H9 (cell line): ENCODE results near the gene RIPPLY2. TPM values are rescaled to one million over a fixed set of nuclear protein-coding genes. Genes with fewer than 3 reads are reported as not detected.

Source experiments
- DNase-seq: peaks from one replicate; pipeline ENCODE4 v3.0.0-alpha.2; 2017
- H2AFZ ChIP-seq: one replicate; pipeline ENCODE4 v1.6.1; 2013; ENCODE audit warnings: mild to moderate bottlenecking, low read length, control low read depth, moderate library complexity
- H2AK5ac ChIP-seq: 2 replicates; pipeline ENCODE4 v1.6.1; 2013; ENCODE audit warnings: low read length, control low read depth, mixed read lengths; ENCODE audit not compliant: insufficient read length
- H2BK120ac ChIP-seq: one replicate; pipeline ENCODE4 v1.6.1; 2013; ENCODE audit warnings: low read depth, mild to moderate bottlenecking, low read length, control low read depth, inconsistent platforms; ENCODE audit not compliant: poor library complexity, severe bottlenecking
- H2BK12ac ChIP-seq: 2 replicates; pipeline ENCODE4 v1.6.1; 2013; ENCODE audit warnings: low read length, control low read depth, mixed read lengths, low read depth; ENCODE audit not compliant: insufficient read length
- H2BK15ac ChIP-seq: 2 replicates; pipeline ENCODE4 v1.6.1; 2013; ENCODE audit warnings: low read depth, low read length, control low read depth
- H2BK20ac ChIP-seq: one replicate; pipeline ENCODE4 v1.6.1; 2013; ENCODE audit warnings: low read depth, mild to moderate bottlenecking, low read length, control low read depth, inconsistent platforms; ENCODE audit not compliant: poor library complexity, severe bottlenecking
- H2BK5ac ChIP-seq: 2 replicates; pipeline ENCODE4 v1.6.1; 2013; ENCODE audit warnings: low read length, control low read depth, mixed read lengths; ENCODE audit not compliant: insufficient read length
- H3K14ac ChIP-seq: 2 replicates; pipeline ENCODE4 v1.6.1; 2013; ENCODE audit warnings: low read length, control low read depth; ENCODE audit not compliant: insufficient read depth
- H3K18ac ChIP-seq: 2 replicates; pipeline ENCODE4 v1.6.1; 2013; ENCODE audit warnings: low read depth, mild to moderate bottlenecking, mixed read lengths, low read length, control low read depth; ENCODE audit not compliant: insufficient read length
- H3K23ac ChIP-seq: 2 replicates; pipeline ENCODE4 v1.6.1; 2013; ENCODE audit warnings: low read length, control low read depth, mixed read lengths, low read depth; ENCODE audit not compliant: insufficient read length
- H3K23me2 ChIP-seq: 2 replicates; pipeline ENCODE4 v1.6.1; 2013; ENCODE audit warnings: low read depth, mild to moderate bottlenecking, mixed read lengths, low read length, control low read depth; ENCODE audit not compliant: insufficient read length, poor library complexity, severe bottlenecking
- H3K27ac ChIP-seq: 2 replicates; pipeline ENCODE4 v1.5.1; 2013; ENCODE audit warnings: low read length, control low read depth, mixed read lengths, low read depth; ENCODE audit not compliant: insufficient read length
- H3K27me3 ChIP-seq: 2 replicates; pipeline ENCODE4 v1.6.1; 2013; ENCODE audit warnings: low read length, control low read depth, inconsistent platforms; ENCODE audit not compliant: insufficient read depth
- H3K4ac ChIP-seq: 2 replicates; pipeline ENCODE4 v1.6.1; 2013; ENCODE audit warnings: low read depth, mild to moderate bottlenecking, control low read depth, inconsistent platforms, low read length, moderate library complexity
- H3K4me1 ChIP-seq: 2 replicates; pipeline ENCODE4 v1.6.1; 2013; ENCODE audit warnings: low read length, control low read depth, inconsistent platforms; ENCODE audit not compliant: insufficient read depth
- H3K4me2 ChIP-seq: 2 replicates; pipeline ENCODE4 v1.6.1; 2013; ENCODE audit warnings: low read length, control low read depth, mixed read lengths; ENCODE audit not compliant: insufficient read length, insufficient read depth
- H3K56ac ChIP-seq: 2 replicates; pipeline ENCODE4 v1.6.1; 2013; ENCODE audit warnings: low read depth, mild to moderate bottlenecking, mixed read lengths, low read length, control low read depth; ENCODE audit not compliant: insufficient read length
- H3K79me1 ChIP-seq: 2 replicates; pipeline ENCODE4 v1.6.1; 2013; ENCODE audit warnings: low read depth, mild to moderate bottlenecking, moderate library complexity, low read length, control low read depth, inconsistent platforms; ENCODE audit not compliant: insufficient read depth, poor library complexity, severe bottlenecking
- H3K79me2 ChIP-seq: 2 replicates; pipeline ENCODE4 v1.6.1; 2013; ENCODE audit warnings: low read length, control low read depth, inconsistent platforms; ENCODE audit not compliant: insufficient read depth
- H3K9ac ChIP-seq: 2 replicates; pipeline ENCODE4 v1.6.1; 2013; ENCODE audit warnings: low read length, control low read depth, mixed read lengths; ENCODE audit not compliant: insufficient read length; ENCODE audit errors: extremely low read depth
- H3K9me3 ChIP-seq: one replicate; pipeline ENCODE4 v1.6.1; 2013; ENCODE audit warnings: low read depth, low read length, inconsistent platforms; ENCODE audit not compliant: control insufficient read depth
- H3T11ph ChIP-seq: one replicate; pipeline ENCODE4 v1.6.1; 2013; ENCODE audit warnings: mild to moderate bottlenecking, low read length, control low read depth, inconsistent platforms
- H4K20me1 ChIP-seq: one replicate; pipeline ENCODE4 v1.6.1; 2013; ENCODE audit not compliant: control insufficient read depth, insufficient read length, insufficient read depth
- H4K5ac ChIP-seq: 2 replicates; pipeline ENCODE4 v1.6.1; 2013; ENCODE audit warnings: low read depth, mild to moderate bottlenecking, mixed read lengths, low read length, control low read depth; ENCODE audit not compliant: insufficient read length
- H4K8ac ChIP-seq: replicated peaks from 2 replicates; pipeline ENCODE4 v1.6.1; 2013; ENCODE audit warnings: low read length, control low read depth, mixed read lengths, low read depth; ENCODE audit not compliant: insufficient read length
- H4K91ac ChIP-seq: 2 replicates; pipeline ENCODE4 v1.6.1; 2013; ENCODE audit warnings: low read depth, mild to moderate bottlenecking, moderate library complexity, mixed read lengths, low read length, control low read depth; ENCODE audit not compliant: insufficient read length
- H3K27ac Mint-ChIP-seq, 3 experiments: 2 replicates in 2 of 3; 3 replicates in 1 of 3; pipeline ENCODE4 v1.8.0; 2020 to 2021; ENCODE audit warnings: mixed read lengths in 3 of 3, mild to moderate bottlenecking in 1 of 3, moderate library complexity in 1 of 3
- H3K27me3 Mint-ChIP-seq: 2 replicates; pipeline ENCODE4 v1.8.0; 2021; ENCODE audit warnings: low read depth, mild to moderate bottlenecking, moderate library complexity, mixed read lengths
- H3K36me3 Mint-ChIP-seq, 3 experiments: 2 replicates in 2 of 3; 3 replicates in 1 of 3; pipeline ENCODE4 v1.8.0; 2020 to 2021; ENCODE audit warnings: low read depth in 3 of 3, mixed read lengths in 3 of 3; ENCODE audit not compliant: insufficient read depth in 1 of 3
- H3K4me1 Mint-ChIP-seq, 2 experiments: 2 replicates each; pipeline ENCODE4 v1.8.0; 2020; ENCODE audit warnings: mixed read lengths in 2 of 2
- H3K4me3 Mint-ChIP-seq, 2 experiments: 2 replicates in 1 of 2; 3 replicates in 1 of 2; pipeline ENCODE4 v1.8.0; 2020 to 2021; ENCODE audit warnings: mild to moderate bottlenecking in 2 of 2, mixed read lengths in 2 of 2, moderate library complexity in 1 of 2
- H3K9me3 Mint-ChIP-seq, 2 experiments: 2 replicates in 1 of 2; 3 replicates in 1 of 2; pipeline ENCODE4 v1.8.0; 2020; ENCODE audit warnings: mild to moderate bottlenecking in 2 of 2, mixed read lengths in 2 of 2, moderate library complexity in 1 of 2
- CTCF ChIP-seq: fragments of 200-600 bp; sonication (generic); conservative IDR thresholded peaks from 3 replicates; pipeline ENCODE4 v1.8.0; 2021; ENCODE audit warnings: antibody characterized with exemption, mild to moderate bottlenecking
- WGBS: extraction: QIAGEN DNeasy Blood & Tissue Kit; methylation state at CpG from one replicate; pipeline ENCODE4 v1.1.7; 2013; ENCODE audit warnings: missing lambda C conversion rate, low lambda C conversion rate, mixed read lengths; ENCODE audit not compliant: insufficient read length; ENCODE audit errors: extremely low coverage; 5-methylcytosine and 5-hydroxymethylcytosine counted together
- total RNA-seq: library from RNA; stranded (reverse); gene quantifications from 2 replicates; pipeline ENCODE4 v1.2.1, GENCODE V29; 2021

Gene RIPPLY2
- total RNA-seq, 1 experiment from 2014 or later = 0.90 TPM

- peaks cover 25 to 26% of the 10 kb centered on the region in 2 experiments for H3K9me3 Mint-ChIP-seq
- no peaks in the 10 kb centered on the region for H3K27me3 Mint-ChIP-seq
- Histone ChIP-seq H3K4me2 (no peak overlapping the region), H4K91ac (no peak overlapping the region), H3T11ph (no peak overlapping the region), H3K18ac (no peak overlapping the region), H3K79me1 (no peaks in the 10 kb centered on the region), H3K23ac (no peak overlapping the region), H2BK12ac (no peak overlapping the region), H3K27ac (no peak overlapping the region), H3K23me2 (no peaks in the 10 kb centered on the region), H4K20me1 (no peaks in the 10 kb centered on the region), H3K4me1 (no peaks in the 10 kb centered on the region), H3K9ac (no peak overlapping the region), H2BK15ac (no peak overlapping the region), H4K5ac (no peak overlapping the region), H2AFZ (no peak overlapping the region), H3K9me3 (no peaks in the 10 kb centered on the region), H3K14ac (no peak overlapping the region), H2AK5ac (no peak overlapping the region), H3K56ac (no peak overlapping the region), H3K79me2 (no peaks in the 10 kb centered on the region), H4K8ac (no peak overlapping the region), H3K27me3 (no peaks in the 10 kb centered on the region), H3K4ac (no peak overlapping the region), H2BK5ac (no peak overlapping the region), H2BK120ac (no peak overlapping the region), H2BK20ac (no peak overlapping the region)
- DNase-seq = no peak
- no CpG with 5 or more reads among the region's 6 CpGs for WGBS
- no peak overlapping the region for H3K4me3 Mint-ChIP-seq
- peaks cover 5 to 13% of the 10 kb centered on the region in 2 experiments for H3K4me1 Mint-ChIP-seq
- peak overlapping the region in 2 of 3 experiments; percentile 9 to 29; a peak in 1 of 7 replicates for H3K27ac Mint-ChIP-seq
- H3K36me3 Mint-ChIP-seq = peaks cover 2 to 19% (median 3%) of the 10 kb centered on the region in 3 experiments; a peak in 4 of 7 replicates
- no peak for TF ChIP-seq CTCF
These were observed 14.4 kb upstream of the RIPPLY2 start for GRCh38 chr6:83838727-83839126.
